Measurements from ENCODE around the gene SELPLG.

DNA sequence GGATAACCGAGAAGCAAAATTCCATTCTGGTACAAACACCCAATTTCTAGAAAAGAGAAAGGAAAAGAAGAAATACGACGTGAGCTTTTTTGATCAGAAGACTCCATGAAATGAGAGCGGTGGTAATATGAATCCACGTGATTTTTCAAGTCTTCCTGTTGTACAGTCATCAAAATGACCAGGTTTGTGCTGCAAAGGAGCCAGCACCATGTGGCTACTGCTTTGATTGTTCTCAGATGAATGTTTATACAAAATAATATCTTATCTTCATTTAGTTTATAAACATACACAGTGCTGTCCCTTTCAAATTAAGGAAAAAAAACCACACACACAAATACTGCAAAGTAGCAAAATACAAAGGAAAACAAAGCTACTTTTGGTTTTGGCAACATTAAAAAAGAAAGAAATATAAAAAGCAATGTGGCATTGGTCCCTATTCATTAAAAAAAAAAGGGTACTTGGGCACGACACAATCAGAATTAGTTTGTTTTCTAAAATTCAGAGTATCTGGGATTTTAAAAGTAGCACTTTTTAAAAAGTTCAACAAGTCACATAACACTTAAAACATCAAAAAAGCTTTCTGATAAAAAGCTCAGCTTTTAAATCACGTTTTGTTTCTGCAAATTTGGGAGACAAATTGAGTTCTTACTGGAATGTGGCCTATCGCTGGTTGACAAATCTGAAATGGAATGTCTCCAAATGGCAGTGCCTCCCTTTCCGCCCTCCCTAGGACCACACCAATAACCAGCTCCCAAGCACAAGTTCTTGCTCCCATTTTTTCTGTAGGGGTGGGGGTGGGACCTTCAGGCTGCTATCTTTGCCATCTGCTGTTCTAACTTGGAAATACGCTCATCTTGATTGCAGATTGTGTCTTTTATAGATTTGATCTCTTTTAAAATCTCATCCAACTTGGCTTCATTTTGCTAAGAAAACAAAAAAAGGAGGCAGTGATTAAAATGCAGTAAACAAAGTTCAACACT is 13.2 kb upstream of the SELPLG start:
- TF ChIP-seq ARNT (IDR thresholded peaks at IDR 0.05) (no peak), SUZ12 (IDR thresholded peaks at IDR 0.05) (no peak), NFRKB (IDR thresholded peaks at IDR 0.05) (no peak), CTBP1 (IDR thresholded peaks at IDR 0.05; ENCODE audit: borderline replicate concordance) (no peak), BHLHE40 (IDR thresholded peaks at IDR 0.05; ENCODE audit: borderline replicate concordance) (no peak), ZNF384 (IDR thresholded peaks at IDR 0.05) (no peak)

All from HEK293T (cell line).